ENCODE data around the gene PKD1L1. TPM values are rescaled to one million over a fixed set of nuclear protein-coding genes. Genes with fewer than 3 reads are reported as not detected.

Gene PKD1L1
- total RNA-seq, 3 donors from 2014 or later (not counting 1 experiment from before 2014, with no cell fraction given) = 0.33 to 0.48 (median 0.38) TPM

DNA sequence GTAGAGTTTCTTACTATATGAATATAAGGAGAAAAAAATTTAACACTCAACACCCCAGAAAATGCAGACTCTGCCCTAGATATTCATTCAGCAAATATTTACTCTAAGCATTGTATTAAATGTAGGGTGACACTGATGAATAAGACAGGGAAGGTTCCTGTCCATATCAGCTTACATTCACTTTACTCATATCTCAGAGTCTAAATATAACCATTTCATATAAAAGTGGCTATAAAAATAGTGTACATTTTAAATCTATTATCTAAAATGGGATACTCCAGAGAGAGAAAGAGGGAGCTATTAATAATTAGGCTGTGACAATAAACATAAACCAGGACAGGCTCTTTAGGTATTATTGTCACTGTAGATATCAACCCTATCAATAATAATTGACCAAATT is 104.0 kb downstream of the PKD1L1 start:
- intact Hi-C loops (cut with micrococcal nuclease) = no loop called here
- no peak overlapping the region for H3K4me3 ChIP-seq (ENCODE audit: low read length)
- H3K27ac ChIP-seq (ENCODE audit: low read length) = no peak overlapping the region
- Mint-ChIP-seq H3K27ac (no peak overlapping the region), H3K27me3 (ENCODE audit: low read depth in 2 of 2) (peaks cover 8 to 12% of the 10 kb centered on the region in 2 donors), H3K4me3 (no peak overlapping the region), H3K9me3 (no peaks in the 10 kb centered on the region), H3K4me1 (no peaks in the 10 kb centered on the region), H3K36me3 (no peaks in the 10 kb centered on the region)
- H3K9me3 ChIP-seq (ENCODE audit: control insufficient read depth, insufficient read depth, low read length) = no peaks in the 10 kb centered on the region
- TF ChIP-seq, protein P1, sequence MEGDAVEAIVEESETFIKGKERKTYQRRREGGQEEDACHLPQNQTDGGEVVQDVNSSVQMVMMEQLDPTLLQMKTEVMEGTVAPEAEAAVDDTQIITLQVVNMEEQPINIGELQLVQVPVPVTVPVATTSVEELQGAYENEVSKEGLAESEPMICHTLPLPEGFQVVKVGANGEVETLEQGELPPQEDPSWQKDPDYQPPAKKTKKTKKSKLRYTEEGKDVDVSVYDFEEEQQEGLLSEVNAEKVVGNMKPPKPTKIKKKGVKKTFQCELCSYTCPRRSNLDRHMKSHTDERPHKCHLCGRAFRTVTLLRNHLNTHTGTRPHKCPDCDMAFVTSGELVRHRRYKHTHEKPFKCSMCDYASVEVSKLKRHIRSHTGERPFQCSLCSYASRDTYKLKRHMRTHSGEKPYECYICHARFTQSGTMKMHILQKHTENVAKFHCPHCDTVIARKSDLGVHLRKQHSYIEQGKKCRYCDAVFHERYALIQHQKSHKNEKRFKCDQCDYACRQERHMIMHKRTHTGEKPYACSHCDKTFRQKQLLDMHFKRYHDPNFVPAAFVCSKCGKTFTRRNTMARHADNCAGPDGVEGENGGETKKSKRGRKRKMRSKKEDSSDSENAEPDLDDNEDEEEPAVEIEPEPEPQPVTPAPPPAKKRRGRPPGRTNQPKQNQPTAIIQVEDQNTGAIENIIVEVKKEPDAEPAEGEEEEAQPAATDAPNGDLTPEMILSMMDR (IDR thresholded peaks at IDR 0.05) = no peak
- H3K36me3 ChIP-seq (ENCODE audit: control insufficient read depth, insufficient read depth, low read length) = no peaks in the 10 kb centered on the region
- DNase-seq = no peak
- no peaks in the 10 kb centered on the region for H3K27me3 ChIP-seq (ENCODE audit: control insufficient read depth, insufficient read depth, low read length)
- ATAC-seq = no peak
- no peaks in the 10 kb centered on the region for H3K4me1 ChIP-seq (ENCODE audit: control insufficient read depth, insufficient read depth, low read length)

DNA sequence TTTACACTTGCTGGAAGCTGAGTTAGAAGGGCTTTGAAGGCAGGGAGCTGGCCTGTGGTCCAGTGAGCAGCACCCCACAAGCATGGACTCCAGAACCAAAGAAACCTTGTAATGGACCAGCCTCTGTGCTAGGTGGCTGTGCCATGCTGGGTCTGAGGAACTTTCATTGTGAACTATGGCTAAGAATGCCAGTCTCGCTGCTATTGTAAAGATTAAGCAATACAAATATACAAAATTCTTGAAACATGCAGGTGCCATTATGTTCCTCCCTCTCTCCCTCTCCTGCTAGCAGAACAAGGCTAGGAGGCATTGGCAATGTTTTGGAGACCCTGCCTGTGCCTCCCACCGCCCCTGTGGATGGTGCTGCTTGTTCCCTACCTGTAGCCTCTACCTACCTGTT is 105.0 kb downstream of the PKD1L1 start:
- Histone ChIP-seq H3K9me3 (ENCODE audit: control insufficient read depth, insufficient read depth, low read length) (no peaks in the 10 kb centered on the region), H3K36me3 (ENCODE audit: control insufficient read depth, insufficient read depth, low read length) (no peaks in the 10 kb centered on the region), H3K4me1 (ENCODE audit: control insufficient read depth, insufficient read depth, low read length) (no peaks in the 10 kb centered on the region), H3K4me3 (ENCODE audit: low read length) (no peak overlapping the region), H3K27ac (ENCODE audit: low read length) (no peak overlapping the region), H3K27me3 (ENCODE audit: control insufficient read depth, insufficient read depth, low read length) (no peaks in the 10 kb centered on the region)
- WGBS (ENCODE audit: insufficient coverage) = 64% methylated on average over 2 of the region's 2 CpGs
- Mint-ChIP-seq H3K9me3 (no peaks in the 10 kb centered on the region), H3K4me1 (no peaks in the 10 kb centered on the region), H3K36me3 (no peaks in the 10 kb centered on the region), H3K4me3 (no peak overlapping the region), H3K27ac (no peak overlapping the region), H3K27me3 (ENCODE audit: low read depth in 2 of 2) (peaks cover 8 to 12% of the 10 kb centered on the region in 2 donors)
- TF ChIP-seq, protein P1 (IDR thresholded peaks at IDR 0.05) = no peak
- no peak for DNase-seq
- intact Hi-C loops (cut with micrococcal nuclease) = no loop called here
- no peak for ATAC-seq

DNA sequence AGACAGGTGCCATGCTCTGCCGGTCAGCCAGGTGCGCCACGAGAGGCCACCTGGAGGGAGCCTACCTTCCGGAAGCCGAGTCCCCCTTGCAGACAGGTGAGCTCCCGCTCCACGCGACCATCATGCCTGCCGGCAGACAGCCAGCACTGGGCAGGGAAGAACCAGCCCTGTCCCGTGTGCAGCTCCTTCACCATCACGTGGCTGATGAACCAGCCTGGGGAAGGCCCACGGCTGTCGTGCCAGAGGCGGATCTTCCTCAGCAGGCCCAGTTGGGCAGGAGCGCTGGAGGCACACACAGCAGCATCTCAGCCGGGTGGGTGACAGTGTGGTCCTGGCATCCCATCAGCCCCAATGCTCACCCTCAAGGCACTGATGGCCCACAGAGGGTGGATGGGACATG is 108.9 kb downstream of the PKD1L1 start:
- H3K36me3 Mint-ChIP-seq = no peaks in the 10 kb centered on the region
- no peak overlapping the region for H3K27ac Mint-ChIP-seq
- Histone ChIP-seq H3K27ac (ENCODE audit: low read length) (no peak overlapping the region), H3K36me3 (ENCODE audit: control insufficient read depth, insufficient read depth, low read length) (no peaks in the 10 kb centered on the region), H3K9me3 (ENCODE audit: control insufficient read depth, insufficient read depth, low read length) (no peaks in the 10 kb centered on the region), H3K27me3 (ENCODE audit: control insufficient read depth, insufficient read depth, low read length) (no peaks in the 10 kb centered on the region), H3K4me1 (ENCODE audit: control insufficient read depth, insufficient read depth, low read length) (no peaks in the 10 kb centered on the region), H3K4me3 (ENCODE audit: low read length) (no peak overlapping the region)
- TF ChIP-seq, protein P1 (IDR thresholded peaks at IDR 0.05) = no peak
- WGBS (ENCODE audit: insufficient coverage) = 93% methylated on average over 16 of the region's 16 CpGs
- H3K4me1 Mint-ChIP-seq = no peaks in the 10 kb centered on the region
- DNase-seq = no peak
- H3K9me3 Mint-ChIP-seq = no peaks in the 10 kb centered on the region
- no peak overlapping the region for H3K4me3 Mint-ChIP-seq
- ATAC-seq = no peak
- H3K27me3 Mint-ChIP-seq (ENCODE audit: low read depth in 2 of 2) = peaks cover 8 to 9% of the 10 kb centered on the region in 2 donors
- intact Hi-C loops (cut with micrococcal nuclease) = no loop called here

DNA sequence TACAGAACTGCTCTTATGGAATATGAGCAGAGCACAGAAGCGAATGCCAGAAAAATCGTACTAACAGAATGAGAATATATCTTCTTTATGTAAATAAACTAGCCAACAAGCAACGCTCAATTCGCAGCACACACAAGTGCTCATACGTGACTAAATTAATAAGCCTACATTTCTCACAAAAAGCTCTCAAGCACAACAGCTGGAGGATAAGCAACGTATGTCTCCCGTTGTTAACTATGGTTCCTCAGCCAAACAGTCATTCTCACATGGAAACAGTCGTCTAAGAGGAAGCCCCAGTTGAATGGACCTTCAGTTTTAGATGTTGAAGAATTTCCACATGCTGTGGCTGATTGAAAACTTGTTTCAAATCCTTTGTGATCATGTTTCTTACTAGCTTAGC is 110.4 kb downstream of the PKD1L1 start:
- H3K9me3 ChIP-seq (ENCODE audit: control insufficient read depth, insufficient read depth, low read length) = no peaks in the 10 kb centered on the region
- DNase-seq (no peak), ATAC-seq (no peak)
- H3K4me3 ChIP-seq (ENCODE audit: low read length) = no peak overlapping the region
- intact Hi-C loops (cut with micrococcal nuclease) = no loop called here
- H3K27me3 ChIP-seq (ENCODE audit: control insufficient read depth, insufficient read depth, low read length) = no peaks in the 10 kb centered on the region
- H3K27ac ChIP-seq (ENCODE audit: low read length) = no peak overlapping the region
- Mint-ChIP-seq H3K4me3 (no peak overlapping the region), H3K4me1 (peaks cover 7 to 14% of the 10 kb centered on the region in 2 donors), H3K36me3 (no peaks in the 10 kb centered on the region), H3K27me3 (ENCODE audit: low read depth in 2 of 2) (peaks cover 0 to 5% of the 10 kb centered on the region in 2 donors), H3K27ac (no peak overlapping the region), H3K9me3 (no peaks in the 10 kb centered on the region)
- no peaks in the 10 kb centered on the region for H3K36me3 ChIP-seq (ENCODE audit: control insufficient read depth, insufficient read depth, low read length)
- peaks cover 14% of the 10 kb centered on the region for H3K4me1 ChIP-seq (ENCODE audit: control insufficient read depth, insufficient read depth, low read length)
- WGBS (ENCODE audit: insufficient coverage) = 89% methylated on average over 8 of the region's 8 CpGs
- TF ChIP-seq, protein P1 (IDR thresholded peaks at IDR 0.05) = no peak
